ENCODE data around the gene SELENOT. TPM values are rescaled to one million over a fixed set of nuclear protein-coding genes. Genes with fewer than 3 reads are reported as not detected.

SELENOT gene
- total RNA-seq, 1 experiment from 2014 or later = 48.3 TPM

DNA sequence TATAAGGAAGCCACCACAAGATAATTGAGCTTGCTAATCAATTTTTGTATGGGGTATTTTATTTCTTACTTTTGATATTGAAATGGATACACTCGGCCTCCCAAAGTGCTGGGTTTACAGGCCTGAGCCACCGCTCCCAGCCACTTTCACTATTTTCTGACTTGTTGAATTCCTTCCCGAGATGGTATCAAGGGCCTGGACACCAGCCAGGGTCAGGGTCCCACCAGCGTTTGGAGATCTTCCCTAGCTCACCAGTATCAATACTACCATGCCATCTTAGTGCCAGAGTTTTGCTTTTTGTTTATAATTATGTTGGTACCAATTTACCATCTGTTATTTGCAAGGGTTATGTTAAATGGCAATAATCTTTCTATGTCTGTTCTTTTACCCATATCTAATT is 5.5 kb upstream of the SELENOT start:
- TF ChIP-seq FOXK1 (CRISPR knock-in tag; IDR thresholded peaks at IDR 0.05) (no peak), NFATC4 (CRISPR knock-in tag; IDR thresholded peaks at IDR 0.05) (no peak), SMAD3 (CRISPR knock-in tag; IDR thresholded peaks at IDR 0.05; ENCODE audit: borderline replicate concordance) (no peak), RORB (CRISPR knock-in tag; IDR thresholded peaks at IDR 0.05) (no peak), ZNF671 (CRISPR knock-in tag; IDR thresholded peaks at IDR 0.05) (no peak), GRHL2 (CRISPR knock-in tag; IDR thresholded peaks at IDR 0.05; ENCODE audit: insufficient replicate concordance, severe bottlenecking) (no peak)
- TF ChIP-seq, protein P1, sequence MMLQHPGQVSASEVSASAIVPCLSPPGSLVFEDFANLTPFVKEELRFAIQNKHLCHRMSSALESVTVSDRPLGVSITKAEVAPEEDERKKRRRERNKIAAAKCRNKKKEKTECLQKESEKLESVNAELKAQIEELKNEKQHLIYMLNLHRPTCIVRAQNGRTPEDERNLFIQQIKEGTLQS (CRISPR knock-in tag; conservative IDR thresholded peaks at IDR 0.05) = no peak
- TF ChIP-seq, protein P2, sequence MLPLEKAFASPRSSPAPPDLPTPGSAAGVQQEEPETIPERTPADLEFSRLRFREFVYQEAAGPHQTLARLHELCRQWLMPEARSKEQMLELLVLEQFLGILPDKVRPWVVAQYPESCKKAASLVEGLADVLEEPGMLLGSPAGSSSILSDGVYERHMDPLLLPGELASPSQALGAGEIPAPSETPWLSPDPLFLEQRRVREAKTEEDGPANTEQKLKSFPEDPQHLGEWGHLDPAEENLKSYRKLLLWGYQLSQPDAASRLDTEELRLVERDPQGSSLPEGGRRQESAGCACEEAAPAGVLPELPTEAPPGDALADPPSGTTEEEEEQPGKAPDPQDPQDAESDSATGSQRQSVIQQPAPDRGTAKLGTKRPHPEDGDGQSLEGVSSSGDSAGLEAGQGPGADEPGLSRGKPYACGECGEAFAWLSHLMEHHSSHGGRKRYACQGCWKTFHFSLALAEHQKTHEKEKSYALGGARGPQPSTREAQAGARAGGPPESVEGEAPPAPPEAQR (CRISPR knock-in tag; IDR thresholded peaks at IDR 0.05) = no peak
- TF ChIP-seq, protein P3, sequence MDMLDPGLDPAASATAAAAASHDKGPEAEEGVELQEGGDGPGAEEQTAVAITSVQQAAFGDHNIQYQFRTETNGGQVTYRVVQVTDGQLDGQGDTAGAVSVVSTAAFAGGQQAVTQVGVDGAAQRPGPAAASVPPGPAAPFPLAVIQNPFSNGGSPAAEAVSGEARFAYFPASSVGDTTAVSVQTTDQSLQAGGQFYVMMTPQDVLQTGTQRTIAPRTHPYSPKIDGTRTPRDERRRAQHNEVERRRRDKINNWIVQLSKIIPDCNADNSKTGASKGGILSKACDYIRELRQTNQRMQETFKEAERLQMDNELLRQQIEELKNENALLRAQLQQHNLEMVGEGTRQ (CRISPR knock-in tag; IDR thresholded peaks at IDR 0.05) = no peak
- TF ChIP-seq, protein P4, sequence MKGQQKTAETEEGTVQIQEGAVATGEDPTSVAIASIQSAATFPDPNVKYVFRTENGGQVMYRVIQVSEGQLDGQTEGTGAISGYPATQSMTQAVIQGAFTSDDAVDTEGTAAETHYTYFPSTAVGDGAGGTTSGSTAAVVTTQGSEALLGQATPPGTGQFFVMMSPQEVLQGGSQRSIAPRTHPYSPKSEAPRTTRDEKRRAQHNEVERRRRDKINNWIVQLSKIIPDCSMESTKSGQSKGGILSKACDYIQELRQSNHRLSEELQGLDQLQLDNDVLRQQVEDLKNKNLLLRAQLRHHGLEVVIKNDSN (CRISPR knock-in tag; IDR thresholded peaks at IDR 0.05) = no peak
- TF ChIP-seq, protein P5, sequence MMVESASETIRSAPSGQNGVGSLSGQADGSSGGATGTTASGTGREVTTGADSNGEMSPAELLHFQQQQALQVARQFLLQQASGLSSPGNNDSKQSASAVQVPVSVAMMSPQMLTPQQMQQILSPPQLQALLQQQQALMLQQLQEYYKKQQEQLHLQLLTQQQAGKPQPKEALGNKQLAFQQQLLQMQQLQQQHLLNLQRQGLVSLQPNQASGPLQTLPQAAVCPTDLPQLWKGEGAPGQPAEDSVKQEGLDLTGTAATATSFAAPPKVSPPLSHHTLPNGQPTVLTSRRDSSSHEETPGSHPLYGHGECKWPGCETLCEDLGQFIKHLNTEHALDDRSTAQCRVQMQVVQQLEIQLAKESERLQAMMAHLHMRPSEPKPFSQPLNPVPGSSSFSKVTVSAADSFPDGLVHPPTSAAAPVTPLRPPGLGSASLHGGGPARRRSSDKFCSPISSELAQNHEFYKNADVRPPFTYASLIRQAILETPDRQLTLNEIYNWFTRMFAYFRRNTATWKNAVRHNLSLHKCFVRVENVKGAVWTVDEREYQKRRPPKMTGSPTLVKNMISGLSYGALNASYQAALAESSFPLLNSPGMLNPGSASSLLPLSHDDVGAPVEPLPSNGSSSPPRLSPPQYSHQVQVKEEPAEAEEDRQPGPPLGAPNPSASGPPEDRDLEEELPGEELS (CRISPR knock-in tag; IDR thresholded peaks at IDR 0.05) = no peak
- TF ChIP-seq, protein P6, sequence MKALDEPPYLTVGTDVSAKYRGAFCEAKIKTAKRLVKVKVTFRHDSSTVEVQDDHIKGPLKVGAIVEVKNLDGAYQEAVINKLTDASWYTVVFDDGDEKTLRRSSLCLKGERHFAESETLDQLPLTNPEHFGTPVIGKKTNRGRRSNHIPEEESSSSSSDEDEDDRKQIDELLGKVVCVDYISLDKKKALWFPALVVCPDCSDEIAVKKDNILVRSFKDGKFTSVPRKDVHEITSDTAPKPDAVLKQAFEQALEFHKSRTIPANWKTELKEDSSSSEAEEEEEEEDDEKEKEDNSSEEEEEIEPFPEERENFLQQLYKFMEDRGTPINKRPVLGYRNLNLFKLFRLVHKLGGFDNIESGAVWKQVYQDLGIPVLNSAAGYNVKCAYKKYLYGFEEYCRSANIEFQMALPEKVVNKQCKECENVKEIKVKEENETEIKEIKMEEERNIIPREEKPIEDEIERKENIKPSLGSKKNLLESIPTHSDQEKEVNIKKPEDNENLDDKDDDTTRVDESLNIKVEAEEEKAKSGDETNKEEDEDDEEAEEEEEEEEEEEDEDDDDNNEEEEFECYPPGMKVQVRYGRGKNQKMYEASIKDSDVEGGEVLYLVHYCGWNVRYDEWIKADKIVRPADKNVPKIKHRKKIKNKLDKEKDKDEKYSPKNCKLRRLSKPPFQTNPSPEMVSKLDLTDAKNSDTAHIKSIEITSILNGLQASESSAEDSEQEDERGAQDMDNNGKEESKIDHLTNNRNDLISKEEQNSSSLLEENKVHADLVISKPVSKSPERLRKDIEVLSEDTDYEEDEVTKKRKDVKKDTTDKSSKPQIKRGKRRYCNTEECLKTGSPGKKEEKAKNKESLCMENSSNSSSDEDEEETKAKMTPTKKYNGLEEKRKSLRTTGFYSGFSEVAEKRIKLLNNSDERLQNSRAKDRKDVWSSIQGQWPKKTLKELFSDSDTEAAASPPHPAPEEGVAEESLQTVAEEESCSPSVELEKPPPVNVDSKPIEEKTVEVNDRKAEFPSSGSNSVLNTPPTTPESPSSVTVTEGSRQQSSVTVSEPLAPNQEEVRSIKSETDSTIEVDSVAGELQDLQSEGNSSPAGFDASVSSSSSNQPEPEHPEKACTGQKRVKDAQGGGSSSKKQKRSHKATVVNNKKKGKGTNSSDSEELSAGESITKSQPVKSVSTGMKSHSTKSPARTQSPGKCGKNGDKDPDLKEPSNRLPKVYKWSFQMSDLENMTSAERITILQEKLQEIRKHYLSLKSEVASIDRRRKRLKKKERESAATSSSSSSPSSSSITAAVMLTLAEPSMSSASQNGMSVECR (CRISPR knock-in tag; IDR thresholded peaks at IDR 0.05; ENCODE audit: borderline replicate concordance) = no peak
- TF ChIP-seq, protein P7, sequence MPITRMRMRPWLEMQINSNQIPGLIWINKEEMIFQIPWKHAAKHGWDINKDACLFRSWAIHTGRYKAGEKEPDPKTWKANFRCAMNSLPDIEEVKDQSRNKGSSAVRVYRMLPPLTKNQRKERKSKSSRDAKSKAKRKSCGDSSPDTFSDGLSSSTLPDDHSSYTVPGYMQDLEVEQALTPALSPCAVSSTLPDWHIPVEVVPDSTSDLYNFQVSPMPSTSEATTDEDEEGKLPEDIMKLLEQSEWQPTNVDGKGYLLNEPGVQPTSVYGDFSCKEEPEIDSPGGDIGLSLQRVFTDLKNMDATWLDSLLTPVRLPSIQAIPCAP (CRISPR knock-in tag; IDR thresholded peaks at IDR 0.05) = no peak
- TF ChIP-seq, protein P8, sequence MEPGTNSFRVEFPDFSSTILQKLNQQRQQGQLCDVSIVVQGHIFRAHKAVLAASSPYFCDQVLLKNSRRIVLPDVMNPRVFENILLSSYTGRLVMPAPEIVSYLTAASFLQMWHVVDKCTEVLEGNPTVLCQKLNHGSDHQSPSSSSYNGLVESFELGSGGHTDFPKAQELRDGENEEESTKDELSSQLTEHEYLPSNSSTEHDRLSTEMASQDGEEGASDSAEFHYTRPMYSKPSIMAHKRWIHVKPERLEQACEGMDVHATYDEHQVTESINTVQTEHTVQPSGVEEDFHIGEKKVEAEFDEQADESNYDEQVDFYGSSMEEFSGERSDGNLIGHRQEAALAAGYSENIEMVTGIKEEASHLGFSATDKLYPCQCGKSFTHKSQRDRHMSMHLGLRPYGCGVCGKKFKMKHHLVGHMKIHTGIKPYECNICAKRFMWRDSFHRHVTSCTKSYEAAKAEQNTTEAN (CRISPR knock-in tag; IDR thresholded peaks at IDR 0.05) = no peak
- TF ChIP-seq, protein P9, sequence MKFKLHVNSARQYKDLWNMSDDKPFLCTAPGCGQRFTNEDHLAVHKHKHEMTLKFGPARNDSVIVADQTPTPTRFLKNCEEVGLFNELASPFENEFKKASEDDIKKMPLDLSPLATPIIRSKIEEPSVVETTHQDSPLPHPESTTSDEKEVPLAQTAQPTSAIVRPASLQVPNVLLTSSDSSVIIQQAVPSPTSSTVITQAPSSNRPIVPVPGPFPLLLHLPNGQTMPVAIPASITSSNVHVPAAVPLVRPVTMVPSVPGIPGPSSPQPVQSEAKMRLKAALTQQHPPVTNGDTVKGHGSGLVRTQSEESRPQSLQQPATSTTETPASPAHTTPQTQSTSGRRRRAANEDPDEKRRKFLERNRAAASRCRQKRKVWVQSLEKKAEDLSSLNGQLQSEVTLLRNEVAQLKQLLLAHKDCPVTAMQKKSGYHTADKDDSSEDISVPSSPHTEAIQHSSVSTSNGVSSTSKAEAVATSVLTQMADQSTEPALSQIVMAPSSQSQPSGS (CRISPR knock-in tag; IDR thresholded peaks at IDR 0.05; ENCODE audit: borderline replicate concordance, low read depth) = no peak
- H3K27me3 Mint-ChIP-seq (ENCODE audit: low read depth) = no peaks in the 10 kb centered on the region
- H3K36me3 Mint-ChIP-seq = no peaks in the 10 kb centered on the region
- ATAC-seq (no peak), DNase-seq (ENCODE audit: low spot score) (no peak)
- POLR2A ChIA-PET = no interaction called here
- H3K4me1 Mint-ChIP-seq = peaks cover 41% of the 10 kb centered on the region
- CTCF ChIA-PET = no interaction called here
- no peaks in the 10 kb centered on the region for H3K9me3 Mint-ChIP-seq
- no peak overlapping the region for H3K4me3 Mint-ChIP-seq
- H3K27ac Mint-ChIP-seq = no peak overlapping the region
